ENCODE results near the gene OLFM3.

OLFM3 gene

GRCh38 chr1:101996825-101997465 lies at the start of gene OLFM3:
OLFM3 (minus strand) TSS chr1:101996926.
- peak in 4 of 14 donors; percentile 4 to 74 (median 23) for DNase-seq

DNA sequence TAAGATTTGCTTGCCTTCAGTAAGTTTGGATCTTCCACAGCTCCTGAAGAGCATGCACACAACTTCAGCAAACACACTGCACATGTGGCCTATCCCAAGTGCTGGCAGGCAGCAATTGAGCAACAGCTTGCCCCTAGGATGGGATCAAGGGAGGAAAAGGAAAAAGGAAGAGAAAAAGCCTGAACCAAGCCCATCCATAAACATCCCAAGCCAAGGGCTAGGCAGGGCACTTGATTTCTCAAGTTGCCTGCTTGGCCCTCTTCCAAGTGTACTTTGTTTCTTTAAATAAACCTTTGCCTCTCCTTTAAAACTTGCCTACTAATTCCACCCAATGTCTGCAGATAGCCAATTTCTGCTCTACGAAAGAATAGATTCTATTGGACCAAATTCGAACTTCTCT lies 49.0 kb upstream of the OLFM3 start:
- DNase-seq: no peak

DNA sequence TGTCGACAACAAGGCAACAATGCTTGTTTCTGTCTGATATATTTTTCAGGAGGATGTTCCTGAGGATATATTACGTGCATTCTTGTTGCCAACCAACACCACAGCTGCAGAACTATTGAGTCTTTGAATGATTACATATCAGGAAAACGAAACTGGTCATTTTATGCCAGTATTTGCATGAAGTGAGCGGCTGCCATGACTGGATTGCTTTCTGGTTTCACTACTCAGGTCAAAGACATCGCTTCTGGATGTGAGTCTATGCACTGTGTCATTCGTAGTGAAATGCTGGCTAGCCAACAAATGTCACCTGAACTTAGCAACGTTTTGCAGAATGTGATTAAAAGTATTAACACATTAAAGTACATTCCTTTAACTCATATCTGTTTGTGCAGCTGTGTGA lies 35.8 kb upstream of the OLFM3 start:
- no peak for DNase-seq

DNA sequence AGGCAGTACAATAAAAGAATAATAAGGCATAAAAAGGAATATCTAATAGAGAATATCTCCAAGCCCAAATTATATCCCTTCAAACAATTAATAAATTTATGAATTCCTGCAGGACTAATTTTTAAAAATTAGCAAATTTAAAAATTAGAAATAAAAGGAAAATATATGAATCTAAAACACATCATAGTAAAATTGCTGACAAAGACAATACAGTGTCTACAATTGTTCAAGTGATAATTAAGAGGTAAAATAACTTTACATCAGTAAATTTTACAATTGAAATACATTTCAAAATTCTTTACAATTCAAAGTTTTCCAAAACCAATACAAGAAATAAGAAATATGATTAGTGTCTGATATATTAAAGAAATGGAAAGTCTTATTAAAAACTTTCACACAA lies 22.8 kb upstream of the OLFM3 start:
- no peak for DNase-seq

DNA sequence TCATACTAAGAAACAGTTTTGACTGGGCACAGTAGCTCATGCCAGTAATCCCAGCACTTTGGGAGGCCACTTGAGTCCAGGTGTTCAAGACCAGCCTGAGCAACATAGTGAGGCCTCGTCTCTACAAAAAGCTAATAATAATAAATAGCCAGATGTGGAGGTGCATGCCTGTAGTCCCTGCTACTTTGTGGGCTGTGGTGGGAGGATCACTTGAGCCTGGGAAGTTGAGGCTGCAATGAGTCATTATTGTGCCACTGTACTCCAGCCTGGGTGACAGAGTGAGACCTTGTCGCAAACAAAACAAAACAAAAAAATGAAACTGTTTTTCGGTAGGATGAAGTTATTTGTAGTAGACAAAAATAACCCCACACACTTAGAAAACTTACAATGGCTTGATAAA lies 19.0 kb upstream of the OLFM3 start:
- no peak for DNase-seq

DNA sequence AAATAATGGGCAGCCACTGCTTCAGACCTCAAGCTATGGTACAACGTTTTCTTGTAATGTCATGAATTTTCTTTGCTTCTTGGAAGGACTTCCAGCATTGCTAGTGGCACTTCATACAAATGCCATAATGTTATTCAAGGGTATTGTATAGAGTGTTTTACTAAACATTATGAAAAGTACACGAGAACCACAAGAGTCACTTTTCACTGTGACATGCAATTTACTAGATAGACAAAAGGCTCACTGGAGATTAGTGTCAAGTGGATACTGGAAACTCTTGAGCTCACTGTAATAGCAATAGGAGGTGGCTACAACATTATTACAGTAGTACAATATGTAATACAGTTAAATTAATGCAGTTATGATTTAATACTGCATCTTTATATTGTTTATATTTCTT lies 5.3 kb upstream of the OLFM3 start:
- no peak for DNase-seq

GRCh38 chr1:101995984-101996745 lies 561 bp downstream of the OLFM3 start:
- DNase-seq: peak in 2 of 14 donors; percentile 11 to 81

DNA sequence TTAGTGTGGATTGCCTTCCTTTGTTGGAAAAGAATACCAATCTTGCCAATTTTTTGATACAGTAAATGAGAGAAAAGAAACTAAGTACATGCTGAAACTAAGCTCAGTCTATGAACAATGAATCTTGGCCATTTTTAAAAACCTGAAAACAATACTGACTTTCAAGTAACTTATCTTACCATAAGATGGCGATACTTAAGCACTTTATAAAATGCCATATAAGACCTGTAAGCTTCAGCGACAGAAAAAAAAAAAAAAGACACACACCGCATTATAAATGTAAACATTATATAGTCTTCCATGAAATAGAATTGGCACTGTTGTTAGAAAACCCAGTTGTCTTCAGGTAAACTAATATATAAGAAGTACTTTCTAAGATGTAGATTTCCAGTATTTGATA lies 3.0 kb downstream of the OLFM3 start:
- DNase-seq: no peak

GRCh38 chr1:101992821-101993575 lies 3.7 kb downstream of the OLFM3 start:
- peak in 1 of 14 donors; percentile 74 for DNase-seq

DNA sequence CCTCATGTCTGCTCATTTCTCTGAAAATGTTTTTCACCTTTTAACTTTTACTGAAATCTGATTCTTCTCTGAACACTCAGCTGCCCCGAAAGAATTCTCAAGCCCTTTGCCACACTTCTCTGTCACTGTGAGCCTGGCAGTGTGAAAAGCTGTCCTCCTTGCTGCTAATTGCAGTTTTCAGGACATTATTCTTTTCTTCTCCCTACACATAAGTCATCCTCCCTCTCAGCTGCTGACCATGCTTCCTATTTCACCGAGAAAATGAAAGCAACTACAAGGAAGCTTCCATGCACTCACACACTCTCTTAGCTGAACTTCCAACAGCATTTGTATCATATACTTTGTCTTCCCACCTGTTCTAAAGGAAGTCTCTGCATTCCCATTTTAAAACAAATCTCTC lies 15.8 kb downstream of the OLFM3 start:
- no peak for DNase-seq

- no peak for DNase-seq
These were observed 19.5 kb downstream of the OLFM3 start for GRCh38 chr1:101977266-101977665.

DNA sequence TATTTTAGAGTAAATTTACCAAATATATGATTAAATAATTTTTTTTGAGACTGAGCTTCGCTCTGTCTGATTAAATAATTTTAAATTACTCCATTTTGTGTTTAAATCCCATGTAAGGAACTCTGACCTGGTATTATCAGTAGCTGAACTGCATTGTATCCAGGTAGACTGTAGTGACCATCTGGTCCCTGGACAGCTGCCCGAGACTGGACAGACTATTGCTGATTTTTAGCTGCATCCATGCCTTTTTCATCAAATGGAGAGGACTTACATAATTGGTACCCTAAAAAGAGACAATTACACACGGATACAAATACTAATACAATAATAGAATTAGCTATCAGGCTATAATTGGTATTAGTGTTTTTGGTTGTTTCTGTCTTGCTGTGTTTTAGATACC lies 20.6 kb downstream of the OLFM3 start:
- peak in 3 of 14 donors; percentile 9 to 94 (median 25) for DNase-seq

DNA sequence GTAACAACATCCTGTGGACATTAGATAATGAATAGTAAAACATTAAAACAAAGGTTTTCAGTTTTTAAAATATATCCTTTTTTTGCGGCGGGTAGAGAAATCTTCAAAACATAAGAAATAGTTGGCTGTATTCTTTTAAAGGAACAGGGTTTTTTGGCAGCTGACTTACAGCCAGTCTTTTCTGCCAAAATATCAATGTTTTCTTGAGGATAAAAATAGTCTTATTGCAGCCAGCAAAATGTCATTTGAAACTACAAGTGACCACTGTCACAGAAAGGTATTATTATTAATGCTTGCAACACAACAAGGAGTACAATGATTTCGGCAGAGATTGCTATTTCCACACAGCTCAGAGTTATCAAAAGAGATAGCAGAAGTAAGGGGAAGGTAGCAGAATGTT lies 21.4 kb downstream of the OLFM3 start:
- DNase-seq: peak in 1 of 14 donors; percentile 78

DNA sequence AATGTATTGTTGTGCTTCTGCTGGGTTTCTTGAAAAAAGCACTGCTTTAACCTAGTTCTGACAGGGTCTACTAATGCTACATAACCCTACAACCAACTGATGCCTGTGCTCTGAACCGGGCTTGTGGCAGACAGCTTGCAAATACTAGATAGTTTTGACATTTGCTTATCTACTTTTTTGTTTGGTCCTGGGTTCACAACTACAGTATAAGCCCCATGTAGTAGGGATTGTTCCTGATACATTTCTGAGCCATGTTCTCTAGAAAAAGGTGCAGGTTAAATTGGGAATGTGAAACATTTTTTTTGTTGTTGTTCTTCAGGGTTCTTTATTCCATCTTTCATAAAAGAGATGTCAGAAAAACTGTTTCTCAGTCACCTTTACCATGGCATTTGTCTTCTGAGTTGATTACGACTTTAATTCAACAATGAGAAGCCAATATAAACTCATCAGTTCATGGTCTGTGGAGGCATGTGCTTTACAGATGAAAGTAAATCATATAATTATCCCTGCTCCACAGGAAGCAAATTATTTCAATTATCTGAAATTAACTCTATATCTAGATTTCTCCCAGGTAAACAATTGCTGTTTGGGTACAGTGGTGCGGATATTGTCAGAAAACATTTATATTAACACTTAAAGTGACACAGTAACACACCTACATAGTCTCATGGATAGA lies 22.0 kb downstream of the OLFM3 start:
- peak in 1 of 14 donors; percentile 81 for DNase-seq

DNA sequence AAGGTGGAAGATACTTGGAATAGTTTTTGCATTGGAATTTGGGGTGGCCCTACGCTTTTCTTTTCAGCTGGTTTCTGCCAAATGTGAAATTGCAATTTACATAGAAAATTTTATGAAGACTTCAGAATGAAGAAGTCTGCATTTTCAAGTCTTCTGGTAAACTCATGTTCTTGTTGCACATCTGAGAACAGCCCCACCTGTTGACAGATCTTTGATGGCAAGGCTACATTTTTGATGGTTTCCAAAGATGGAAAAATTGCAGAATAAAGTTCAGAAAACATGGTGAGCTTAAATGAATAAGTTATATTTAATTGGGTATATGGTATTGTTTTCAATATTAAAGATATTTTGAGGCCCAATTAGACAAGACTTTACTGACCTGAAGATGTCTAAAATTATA lies 25.4 kb downstream of the OLFM3 start:
- no peak for DNase-seq

DNA sequence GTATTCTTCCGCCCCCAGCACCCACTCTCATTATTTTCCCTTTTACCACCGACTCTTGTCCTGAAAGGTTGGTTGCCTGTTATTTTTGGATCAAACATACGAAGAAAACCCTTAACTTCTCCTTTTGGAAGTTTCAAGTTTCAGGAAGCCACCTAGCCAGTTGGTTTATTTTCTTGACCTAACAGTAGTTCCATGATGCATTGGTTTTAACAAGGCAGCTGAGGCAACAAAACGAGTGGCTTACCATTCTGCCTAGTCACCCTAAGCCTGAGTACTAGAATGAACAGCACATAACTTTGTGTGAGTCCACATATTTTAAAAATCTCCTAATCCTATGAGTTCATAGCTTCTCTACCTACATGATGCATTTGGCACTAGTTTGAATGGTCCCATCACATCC lies 28.9 kb downstream of the OLFM3 start:
- no peak for DNase-seq

DNA sequence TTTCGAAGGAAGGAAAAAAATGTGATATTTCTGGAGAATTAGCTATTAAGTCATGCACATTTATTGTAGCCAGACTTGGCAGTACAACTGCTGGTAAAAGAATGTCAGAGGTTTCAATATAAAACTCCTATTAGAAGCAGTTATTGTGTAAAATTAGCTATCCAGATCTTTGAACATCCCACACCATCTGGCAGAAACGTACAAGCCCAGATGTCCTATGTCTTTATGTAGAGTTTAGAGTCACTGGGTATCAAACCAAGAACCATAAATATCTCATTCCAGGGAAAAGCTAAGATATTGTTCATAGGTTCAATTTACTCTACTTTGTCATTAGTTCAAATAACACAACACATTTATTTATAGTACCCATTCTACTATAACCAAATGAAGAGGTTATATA lies 31.4 kb downstream of the OLFM3 start:
- DNase-seq: no peak

GRCh38 chr1:101964708-101965107 lies 32.0 kb downstream of the OLFM3 start:
- no peak for DNase-seq

DNA sequence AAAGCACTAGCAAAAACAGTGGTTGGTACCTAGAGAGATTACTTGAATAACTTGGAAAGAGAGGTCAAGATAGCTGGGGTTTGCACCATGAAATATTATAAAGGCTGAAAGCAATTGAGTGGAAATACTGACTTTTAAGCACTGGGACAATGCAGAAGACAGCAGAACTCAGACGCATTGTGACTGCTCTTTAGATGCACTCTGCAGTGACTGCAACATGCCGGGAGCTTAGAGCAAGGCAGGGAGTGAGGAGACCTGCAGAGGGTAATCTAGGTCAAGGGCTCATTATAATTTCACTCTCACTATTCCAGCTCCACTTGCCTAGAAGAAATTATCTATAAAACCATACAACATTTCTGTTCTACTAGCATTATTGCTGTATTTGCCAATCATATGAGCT lies 36.6 kb downstream of the OLFM3 start:
- peak in 1 of 14 donors; percentile 70 for DNase-seq

DNA sequence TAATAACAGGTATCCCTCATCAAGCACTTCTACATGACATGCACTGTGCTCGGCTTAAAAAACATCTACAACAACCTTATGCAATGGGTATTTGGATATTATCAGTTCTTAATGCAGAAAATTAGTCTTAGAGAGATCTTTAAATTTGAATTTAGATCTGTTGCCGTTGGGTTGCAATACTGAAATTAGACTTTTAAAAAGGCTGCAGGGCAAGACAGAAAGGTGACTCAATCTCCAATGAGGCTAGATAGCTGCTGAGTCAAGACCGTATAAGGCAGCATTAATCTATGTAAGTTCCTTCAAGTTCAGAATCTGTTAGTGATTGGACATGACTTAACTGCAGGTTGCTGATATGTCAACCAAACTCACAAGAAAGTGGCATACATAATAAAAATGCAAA lies 37.3 kb downstream of the OLFM3 start:
- peak in 1 of 14 donors; percentile 71 for DNase-seq

DNA sequence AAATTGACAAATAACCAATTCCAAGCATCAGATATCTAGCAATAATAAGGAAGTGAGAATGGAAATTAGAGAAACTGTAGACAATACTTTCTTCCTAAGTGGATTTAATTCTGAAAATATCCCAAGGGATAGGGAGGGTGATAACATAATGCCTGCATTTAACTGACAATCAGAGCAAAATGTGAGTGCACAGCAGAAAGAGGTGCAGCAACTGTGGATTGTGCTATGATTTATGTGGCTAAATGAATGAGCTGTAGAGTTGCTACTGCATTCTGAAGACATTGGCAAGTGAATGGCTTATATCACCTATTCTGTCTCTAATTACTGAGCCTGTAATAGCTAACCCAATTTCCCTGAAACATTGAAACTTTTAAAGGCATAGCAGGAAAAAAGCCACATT lies 39.0 kb downstream of the OLFM3 start:
- DNase-seq: peak in 1 of 14 donors; percentile 37

GRCh38 chr1:101953623-101954022 lies 43.1 kb downstream of the OLFM3 start:
- DNase-seq: peak in 1 of 14 donors; percentile 56

DNA sequence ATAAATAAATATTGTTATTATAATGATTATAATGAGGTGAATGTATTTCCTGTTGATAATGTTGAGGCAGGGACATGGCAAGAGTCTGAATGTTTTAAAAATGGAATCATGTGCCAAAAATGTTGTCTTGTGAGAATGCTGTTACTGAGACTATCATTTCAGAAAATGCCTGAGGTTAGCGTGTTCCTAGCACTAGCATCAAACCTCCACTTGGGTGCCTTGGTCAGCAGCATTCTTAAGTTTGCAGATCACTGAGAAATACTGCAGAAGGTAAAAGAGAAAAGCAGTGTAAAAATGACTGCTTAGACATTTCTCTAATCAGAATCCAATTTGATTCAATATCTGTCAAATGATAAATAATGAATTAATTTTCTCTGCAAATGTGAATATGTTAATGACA lies 50.8 kb downstream of the OLFM3 start:
- DNase-seq: no peak
